Measurements from ENCODE around the gene DAP. TPM values are rescaled to one million over a fixed set of nuclear protein-coding genes. Genes with fewer than 3 reads are reported as not detected.

The DAP gene
- total and polyA plus RNA-seq, 2 of the 4 experiments (the other 2 are of a cell fraction) = 49.6 to 189 TPM

GRCh38 chr5:10661401-10661800, 99.6 kb downstream of the DAP start:
- no peaks in the 10 kb centered on the region; the same call in 1 of the 2 replicates for H3K4me1 ChIP-seq (ENCODE audit: control insufficient read depth, insufficient read depth, low read length)
- H2BK120ac ChIP-seq (ENCODE audit: low read depth, low read length) = no peak overlapping the region
- no peak overlapping the region for H3K18ac ChIP-seq (ENCODE audit: low read depth, low read length)
- H3K4ac ChIP-seq (ENCODE audit: low read depth, low read length) = no peak overlapping the region
- H2AFZ ChIP-seq (replicated peaks; ENCODE audit: low read length, poor library complexity) = no peak overlapping the region
- H4K91ac ChIP-seq (ENCODE audit: insufficient read depth, low read depth, low read length) = no peak overlapping the region
- no peak overlapping the region for H2BK15ac ChIP-seq (ENCODE audit: low read depth, low read length)
- ChIA-PET POLR2A (ENCODE audit: unreplicated experiment) (no interaction called here), CTCF (no interaction called here)
- no peak overlapping the region for H3K56ac ChIP-seq (ENCODE audit: extremely low read depth, insufficient read depth, low read length)
- H3K36me3 ChIP-seq (ENCODE audit: control insufficient read depth, insufficient read depth, low read length) = peaks cover 2% of the 10 kb centered on the region; the same call in 1 of the 2 replicates
- H3K23ac ChIP-seq (ENCODE audit: low read depth, low read length) = no peak overlapping the region
- H3K9me1 ChIP-seq (ENCODE audit: insufficient read depth, low read length) = 0 out of 2 replicates have a peak, but pooled peaks cover under 1% of the 10 kb centered on the region
- no peak overlapping the region for H2BK20ac ChIP-seq (ENCODE audit: low read depth, low read length)
- no peak overlapping the region for H3K14ac ChIP-seq (replicated peaks; ENCODE audit: low read depth, low read length)
- no peak overlapping the region for H3K4me2 ChIP-seq (ENCODE audit: low read depth, low read length)
- DNase-seq (no peak), ATAC-seq (ENCODE audit: low read depth) (no peak)
- no TSS peak for BruUV-seq (replicated peaks)
- no peak overlapping the region for H2BK5ac ChIP-seq (ENCODE audit: low read depth, low read length, poor library complexity, severe bottlenecking)
- no peaks in the 10 kb centered on the region; the same call in 1 of the 2 replicates for H3K27me3 ChIP-seq (ENCODE audit: control insufficient read depth, insufficient read depth, low read length)
- no peak overlapping the region for H3K4me3 ChIP-seq (ENCODE audit: insufficient read depth, low read depth, low read length)
- in situ Hi-C loops (cut with MboI; ENCODE audit: low sequenced_read_pairs) = no loop called here
- H4K20me1 ChIP-seq (ENCODE audit: insufficient read depth, low read length) = peaks cover under 1% of the 10 kb centered on the region; the same call in 1 of the 2 replicates
- H3K9me3 ChIP-seq (ENCODE audit: control insufficient read depth, insufficient read depth, low read length) = no peaks in the 10 kb centered on the region; the same call in 1 of the 2 replicates
- H4K5ac ChIP-seq (ENCODE audit: low read depth, low read length) = no peak overlapping the region
- intact Hi-C loops (cut with micrococcal nuclease) = no loop called here
- no peaks in the 10 kb centered on the region for H3K79me1 ChIP-seq (ENCODE audit: low read depth in 1 of 2, low read length in 2 of 2)
- dilution Hi-C loops (cut with HindIII; ENCODE audit: low sequenced_read_pairs, unreplicated experiment) = no loop called here
- H3K27ac ChIP-seq (ENCODE audit: insufficient read depth, low read length) = no peak overlapping the region
- no peak overlapping the region for H3K9ac ChIP-seq (ENCODE audit: low read depth, low read length)
- TF ChIP-seq, protein P1, sequence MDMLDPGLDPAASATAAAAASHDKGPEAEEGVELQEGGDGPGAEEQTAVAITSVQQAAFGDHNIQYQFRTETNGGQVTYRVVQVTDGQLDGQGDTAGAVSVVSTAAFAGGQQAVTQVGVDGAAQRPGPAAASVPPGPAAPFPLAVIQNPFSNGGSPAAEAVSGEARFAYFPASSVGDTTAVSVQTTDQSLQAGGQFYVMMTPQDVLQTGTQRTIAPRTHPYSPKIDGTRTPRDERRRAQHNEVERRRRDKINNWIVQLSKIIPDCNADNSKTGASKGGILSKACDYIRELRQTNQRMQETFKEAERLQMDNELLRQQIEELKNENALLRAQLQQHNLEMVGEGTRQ (IDR thresholded peaks at IDR 0.05; ENCODE audit: low read depth, low read length) = no peak
- TF ChIP-seq NFE2L2 (IDR thresholded peaks at IDR 0.05; ENCODE audit: low read depth, low read length) = no peak
- no peak for TF ChIP-seq CTCF (conservative IDR thresholded peaks at IDR 0.05; ENCODE audit: low read depth, low read length)
- no peak for TF ChIP-seq SMC3 (IDR thresholded peaks at IDR 0.05; ENCODE audit: low read depth, low read length)
- no peak for TF ChIP-seq RFX5 (IDR thresholded peaks at IDR 0.05; ENCODE audit: low read depth, low read length)
- TF ChIP-seq CHD1 (IDR thresholded peaks at IDR 0.05; ENCODE audit: low read depth, low read length) = no peak
- no peak for TF ChIP-seq CEBPB (IDR thresholded peaks at IDR 0.05; ENCODE audit: low read depth, low read length)
- TF ChIP-seq BHLHE40 (IDR thresholded peaks at IDR 0.05; ENCODE audit: low read depth, low read length) = no peak
- no peak for TF ChIP-seq FOS (IDR thresholded peaks at IDR 0.05; ENCODE audit: low read depth, low read length)
- TF ChIP-seq MAFK (IDR thresholded peaks at IDR 0.05; ENCODE audit: low read depth, low read length) = no peak
- TF ChIP-seq POLR2A (IDR thresholded peaks at IDR 0.05; ENCODE audit: low read depth, low read length) = no peak
- no peak for TF ChIP-seq MAZ (IDR thresholded peaks at IDR 0.05; ENCODE audit: borderline replicate concordance, low read depth, low read length)
- no peak for TF ChIP-seq RCOR1 (IDR thresholded peaks at IDR 0.05; ENCODE audit: insufficient replicate concordance, low read length)
- TF ChIP-seq ELK1 (IDR thresholded peaks at IDR 0.05; ENCODE audit: borderline replicate concordance, low read depth, low read length) = no peak
- H2AK5ac ChIP-seq (ENCODE audit: low read depth, low read length) = no peak overlapping the region
- H4K8ac ChIP-seq (ENCODE audit: low read depth in 2 of 2, low read length in 2 of 2) = no peak overlapping the region
- 100% methylated on average over 1 of the region's 13 CpGs; no CpG with 5 or more reads in 1 of the 2 experiments for WGBS, 2 experiments (ENCODE audit: extremely low coverage in 2 of 2, insufficient read length in 1 of 2)
- no peak overlapping the region for H2AK9ac ChIP-seq (replicated peaks; ENCODE audit: low read depth, low read length, poor library complexity)
